Vagina (tissue), 2 donors: ENCODE results near the gene RUNX3. TPM values are rescaled to one million over a fixed set of nuclear protein-coding genes. Genes with fewer than 3 reads are reported as not detected.

Experiments used
- DNase-seq, 2 donors: peaks; one replicate each; pipeline ENCODE4 v3.0.0-alpha.2; 2017; ENCODE audit errors: extremely low spot score in 2 of 2
- H3K27ac ChIP-seq: fragments of 200-600 bp; sonication (generic); one replicate; pipeline ENCODE4 v1.5.1; 2019
- H3K27me3 ChIP-seq: fragments of 200-600 bp; sonication (generic); one replicate; pipeline ENCODE4 v1.5.1; 2019
- H3K36me3 ChIP-seq, 2 donors: fragments of 200-600 bp; sonication (generic); one replicate each; pipeline ENCODE4 v1.5.1; 2017 to 2019
- H3K4me1 ChIP-seq: fragments of 200-600 bp; sonication (generic); one replicate; pipeline ENCODE4 v1.5.1; 2019
- H3K4me3 ChIP-seq, 2 donors: fragments of 200-600 bp; sonication (generic); 1 replicate in 1 of 2; 2 replicates in 1 of 2; pipeline ENCODE4 v1.5.1; 2016 to 2019
- H3K9me3 ChIP-seq: fragments of 200-600 bp; sonication (generic); one replicate; pipeline ENCODE4 v1.5.1; 2019
- POLR2A ChIP-seq, 2 donors: fragments of 450-650 bp; IDR thresholded peaks; one replicate each; pipeline ENCODE4 v1.6.1; 2017; ENCODE audit warnings: antibody characterized with exemption in 2 of 2, mild to moderate bottlenecking in 2 of 2, moderate library complexity in 2 of 2
- POLR2AphosphoS5 ChIP-seq, 2 donors: sonication (generic); formaldehyde crosslinking; IDR thresholded peaks; one replicate each; pipeline ENCODE4 v1.9.0; 2017; ENCODE audit warnings: antibody characterized with exemption in 2 of 2, mild to moderate bottlenecking in 2 of 2, low read depth in 1 of 2; ENCODE audit not compliant: insufficient read depth in 1 of 2
- intact Hi-C: fragments of 100-400 bp; cut with DNase I; formaldehyde crosslinking; loops from one replicate; pipeline ENCODE4 v1.15.1; 2023
- total RNA-seq: library from RNA; depleted of rRNA; stranded (reverse); fragments of >200 nt; gene quantifications from one replicate; pipeline ENCODE4 v1.2.3, GENCODE V29; 2016
- TF ChIP-seq, protein P1 (sequence below), 3 experiments: fragments of 450-650 bp in 2 of 3; fragments of 200-600 bp in 1 of 3; sonication (generic) in 1 of 3; IDR thresholded peaks; one replicate each; pipeline ENCODE4 v1.5.1; 2017 to 2019; ENCODE audit warnings: antibody characterized with exemption in 3 of 3, mild to moderate bottlenecking in 2 of 3, moderate library complexity in 2 of 3

The RUNX3 gene
- total RNA-seq, 1 donor from 2014 or later, result 4.2 TPM

DNA sequence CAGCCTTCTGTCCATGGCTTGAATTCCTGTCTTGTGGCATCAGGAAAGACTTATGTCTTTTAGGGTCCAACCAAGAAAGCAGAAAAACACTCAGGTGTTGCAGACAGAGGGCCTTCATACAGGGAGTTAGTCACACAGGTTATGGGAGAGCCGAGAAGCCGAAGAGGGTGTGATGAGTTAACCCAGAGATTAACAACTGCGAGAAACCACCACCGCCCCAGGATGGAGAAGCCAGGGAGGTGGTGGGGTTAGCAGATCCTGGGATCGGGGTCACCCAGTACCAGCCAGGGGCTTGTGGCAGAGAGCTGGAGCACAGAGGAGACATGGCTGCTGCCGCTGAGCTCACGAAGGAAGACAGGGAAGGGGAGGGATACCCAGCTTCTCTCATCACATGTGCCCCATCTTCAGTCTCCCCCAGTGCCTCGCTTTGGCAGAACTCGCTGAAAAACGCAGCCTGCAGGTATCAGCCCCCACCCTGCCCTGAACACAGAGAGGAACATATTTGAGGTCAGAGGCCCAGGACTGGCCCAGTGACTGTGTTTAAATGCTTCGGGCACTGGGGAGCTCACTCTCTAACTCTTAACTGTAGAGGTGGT lies 58.7 kb downstream of the RUNX3 start:
- Histone ChIP-seq H3K4me1 (no peaks in the 10 kb centered on the region), H3K36me3 (no peaks in the 10 kb centered on the region), H3K4me3 (no peak overlapping the region), H3K27ac (no peak overlapping the region), H3K9me3 (no peaks in the 10 kb centered on the region), H3K27me3 (no peaks in the 10 kb centered on the region)
- TF ChIP-seq POLR2AphosphoS5 (IDR thresholded peaks at IDR 0.05; ENCODE audit: insufficient read depth in 1 of 2, low read depth in 1 of 2), result no peak
- TF ChIP-seq POLR2A (IDR thresholded peaks at IDR 0.05), result no peak
- TF ChIP-seq, protein P1, sequence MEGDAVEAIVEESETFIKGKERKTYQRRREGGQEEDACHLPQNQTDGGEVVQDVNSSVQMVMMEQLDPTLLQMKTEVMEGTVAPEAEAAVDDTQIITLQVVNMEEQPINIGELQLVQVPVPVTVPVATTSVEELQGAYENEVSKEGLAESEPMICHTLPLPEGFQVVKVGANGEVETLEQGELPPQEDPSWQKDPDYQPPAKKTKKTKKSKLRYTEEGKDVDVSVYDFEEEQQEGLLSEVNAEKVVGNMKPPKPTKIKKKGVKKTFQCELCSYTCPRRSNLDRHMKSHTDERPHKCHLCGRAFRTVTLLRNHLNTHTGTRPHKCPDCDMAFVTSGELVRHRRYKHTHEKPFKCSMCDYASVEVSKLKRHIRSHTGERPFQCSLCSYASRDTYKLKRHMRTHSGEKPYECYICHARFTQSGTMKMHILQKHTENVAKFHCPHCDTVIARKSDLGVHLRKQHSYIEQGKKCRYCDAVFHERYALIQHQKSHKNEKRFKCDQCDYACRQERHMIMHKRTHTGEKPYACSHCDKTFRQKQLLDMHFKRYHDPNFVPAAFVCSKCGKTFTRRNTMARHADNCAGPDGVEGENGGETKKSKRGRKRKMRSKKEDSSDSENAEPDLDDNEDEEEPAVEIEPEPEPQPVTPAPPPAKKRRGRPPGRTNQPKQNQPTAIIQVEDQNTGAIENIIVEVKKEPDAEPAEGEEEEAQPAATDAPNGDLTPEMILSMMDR (IDR thresholded peaks at IDR 0.05), result no peak
- intact Hi-C loops, result no loop called here
- peak in 1 of 2 donors; percentile 85 for DNase-seq

DNA sequence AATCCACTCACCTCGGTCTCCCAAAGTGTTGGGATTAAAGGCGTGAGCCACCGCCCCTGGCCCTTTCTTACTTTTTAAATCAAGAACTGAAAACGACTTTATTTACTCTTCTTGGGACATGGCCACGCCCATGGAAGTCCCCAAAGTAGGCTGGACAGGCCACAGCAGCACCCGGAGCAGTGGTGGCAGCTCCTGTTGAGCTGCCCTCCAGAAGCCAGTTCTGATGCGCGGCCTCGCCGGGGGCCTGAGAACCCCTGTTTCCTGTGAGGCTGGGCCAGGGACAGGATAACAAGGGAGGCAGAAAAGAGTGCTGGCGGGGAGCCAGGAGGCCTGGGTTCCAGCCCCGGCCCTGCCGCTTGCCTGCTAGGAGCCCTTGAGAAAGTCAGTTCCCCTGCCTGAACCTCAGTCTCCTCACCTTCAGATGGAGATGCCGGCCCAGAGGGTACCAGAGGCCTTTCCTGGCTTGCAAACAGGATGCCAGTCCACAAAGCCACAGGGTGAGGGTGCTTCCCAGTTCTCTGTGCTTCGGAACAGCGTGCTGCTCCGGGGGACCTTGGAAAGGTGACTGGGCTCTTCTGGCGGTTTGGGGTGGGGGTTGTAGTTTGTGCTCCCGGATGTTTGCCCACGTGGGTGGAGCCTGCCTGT lies 59.4 kb downstream of the RUNX3 start:
- Histone ChIP-seq H3K27me3 (no peaks in the 10 kb centered on the region), H3K9me3 (no peaks in the 10 kb centered on the region), H3K36me3 (no peaks in the 10 kb centered on the region), H3K4me1 (no peaks in the 10 kb centered on the region), H3K27ac (no peak overlapping the region), H3K4me3 (no peak overlapping the region)
- intact Hi-C loops, result no loop called here
- TF ChIP-seq, protein P1 (IDR thresholded peaks at IDR 0.05), result no peak
- TF ChIP-seq POLR2AphosphoS5 (IDR thresholded peaks at IDR 0.05; ENCODE audit: insufficient read depth in 1 of 2, low read depth in 1 of 2) (no peak), POLR2A (IDR thresholded peaks at IDR 0.05) (no peak)
- DNase-seq, result peak in 1 of 2 donors; percentile 81

DNA sequence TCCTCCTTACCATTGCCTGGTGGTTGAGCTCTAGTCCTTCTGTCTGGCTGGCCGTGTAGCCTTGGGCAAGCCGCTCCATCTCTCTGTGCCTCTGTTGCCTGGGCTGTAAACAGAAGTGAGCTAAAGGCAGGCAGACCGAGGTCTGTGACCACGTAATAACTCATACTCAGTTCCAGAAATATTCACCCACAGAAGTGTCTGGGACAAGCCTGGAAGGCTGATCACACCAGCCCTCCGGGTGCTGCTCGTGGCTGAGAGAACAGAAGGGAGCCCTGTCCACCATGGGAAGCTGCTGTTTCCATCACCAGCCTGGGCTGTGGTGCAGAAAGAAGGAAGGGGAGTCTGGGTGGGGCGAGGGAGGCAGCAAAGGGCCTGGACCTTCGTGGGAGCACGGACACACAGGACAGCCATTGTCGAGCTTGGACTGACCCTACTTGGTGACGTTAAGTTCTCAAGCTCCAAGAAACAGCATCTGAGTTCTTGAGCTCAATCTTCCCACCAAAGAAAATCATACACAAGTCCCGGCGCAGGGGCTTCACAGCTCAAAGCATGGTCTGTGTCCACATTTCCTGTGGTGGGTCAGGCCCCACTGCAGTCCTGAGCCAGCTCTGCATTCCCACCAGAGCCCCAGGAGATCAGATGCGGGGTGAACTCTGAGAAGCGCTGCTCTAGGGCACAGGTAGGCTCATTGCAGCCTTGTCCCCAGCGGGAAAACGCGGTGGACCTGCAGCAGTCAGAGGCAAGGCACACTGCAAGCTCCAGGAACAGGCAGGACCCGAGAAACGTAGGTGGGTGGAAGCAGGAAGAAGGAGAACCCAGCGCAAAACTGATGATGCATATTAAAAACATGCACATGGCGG lies 61.8 kb downstream of the RUNX3 start:
- Histone ChIP-seq H3K4me3 (no peak overlapping the region), H3K27ac (no peak overlapping the region), H3K4me1 (no peaks in the 10 kb centered on the region), H3K36me3 (no peaks in the 10 kb centered on the region), H3K9me3 (no peaks in the 10 kb centered on the region), H3K27me3 (no peaks in the 10 kb centered on the region)
- intact Hi-C loops, result no loop called here
- TF ChIP-seq, protein P1 (IDR thresholded peaks at IDR 0.05), result no peak
- TF ChIP-seq POLR2AphosphoS5 (IDR thresholded peaks at IDR 0.05; ENCODE audit: insufficient read depth in 1 of 2, low read depth in 1 of 2) (no peak), POLR2A (IDR thresholded peaks at IDR 0.05) (no peak)
- peak; percentile 77 to 84 for DNase-seq

DNA sequence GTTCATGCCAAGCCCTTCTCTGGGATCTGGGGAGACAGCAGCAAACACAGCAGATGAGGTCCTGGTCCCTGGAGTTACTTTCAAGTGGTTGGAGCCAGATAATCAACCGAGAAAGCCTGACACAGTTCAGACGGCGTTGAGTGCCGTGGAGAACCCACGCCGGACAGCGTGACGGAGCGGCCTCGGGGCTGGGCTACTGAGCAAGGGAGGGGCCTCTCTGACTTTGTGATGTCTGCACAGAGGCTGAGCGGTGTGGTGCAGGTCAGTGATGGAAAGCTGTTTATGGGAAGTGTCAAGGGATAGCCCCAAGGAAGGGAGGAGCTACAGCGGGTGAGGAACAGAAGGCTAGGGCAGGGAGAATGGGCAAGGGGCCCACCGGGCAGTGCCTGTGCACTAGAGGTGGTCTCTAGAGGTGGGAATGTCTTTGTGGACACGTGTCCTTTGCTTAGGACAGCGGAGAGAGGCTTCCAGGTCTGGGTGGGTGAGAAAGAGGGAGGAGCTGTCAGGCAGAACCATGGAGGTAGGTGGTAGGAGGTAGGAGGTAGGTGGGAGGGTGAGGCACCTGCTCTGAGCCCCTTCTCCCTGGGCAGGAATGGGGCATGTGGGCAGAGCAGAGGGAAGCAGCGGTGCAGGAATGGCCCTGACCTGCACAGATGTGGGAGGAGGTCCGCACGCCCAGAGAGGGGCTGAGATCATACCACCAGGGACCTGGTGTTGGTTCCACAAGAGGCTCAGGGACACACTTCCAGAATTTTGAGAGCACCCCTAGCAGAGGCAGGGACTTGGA lies 62.8 kb downstream of the RUNX3 start:
- no peak overlapping the region for H3K27ac ChIP-seq
- intact Hi-C loops, result no loop called here

More for the DNA sequence above, 62.8 kb downstream of the RUNX3 start:
- no peaks in the 10 kb centered on the region for H3K4me1 ChIP-seq
- no peaks in the 10 kb centered on the region for H3K27me3 ChIP-seq
- H3K36me3 ChIP-seq, result no peaks in the 10 kb centered on the region
- peak; percentile 54 to 84 for DNase-seq
- H3K4me3 ChIP-seq, result no peak overlapping the region
- no peaks in the 10 kb centered on the region for H3K9me3 ChIP-seq
- TF ChIP-seq, protein P1 (IDR thresholded peaks at IDR 0.05), result no peak
- TF ChIP-seq POLR2AphosphoS5 (IDR thresholded peaks at IDR 0.05; ENCODE audit: insufficient read depth in 1 of 2, low read depth in 1 of 2), result no peak
- TF ChIP-seq POLR2A (IDR thresholded peaks at IDR 0.05), result no peak
